ENCODE data around the gene COMMD7.
"Not testable (repeated sequence)": the region's sequence is repeated elsewhere in the genome, so short reads cannot be mapped to it uniquely, and the experiment has no call there.

Gene COMMD7

DNA sequence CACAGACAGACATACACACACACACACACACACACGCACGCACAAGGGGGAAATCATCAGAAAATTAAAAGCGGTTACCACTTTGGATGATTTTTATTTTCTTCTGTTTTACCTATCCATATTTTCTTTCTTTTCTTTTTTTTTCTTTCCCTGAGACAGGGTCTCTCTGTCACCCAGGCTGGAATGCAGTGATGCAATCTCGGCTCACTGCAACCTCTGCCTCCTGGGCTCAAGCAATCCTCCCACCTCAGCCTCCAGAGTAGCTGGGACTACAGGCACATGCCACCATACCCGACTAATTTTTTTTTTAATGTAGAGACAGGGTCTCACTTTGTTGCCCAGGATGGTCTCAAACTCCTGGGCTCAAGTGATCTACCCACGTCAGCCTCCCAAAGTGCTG is 14.8 kb downstream of the COMMD7 start:
- DNase-seq, result not testable (repeated sequence)

DNA sequence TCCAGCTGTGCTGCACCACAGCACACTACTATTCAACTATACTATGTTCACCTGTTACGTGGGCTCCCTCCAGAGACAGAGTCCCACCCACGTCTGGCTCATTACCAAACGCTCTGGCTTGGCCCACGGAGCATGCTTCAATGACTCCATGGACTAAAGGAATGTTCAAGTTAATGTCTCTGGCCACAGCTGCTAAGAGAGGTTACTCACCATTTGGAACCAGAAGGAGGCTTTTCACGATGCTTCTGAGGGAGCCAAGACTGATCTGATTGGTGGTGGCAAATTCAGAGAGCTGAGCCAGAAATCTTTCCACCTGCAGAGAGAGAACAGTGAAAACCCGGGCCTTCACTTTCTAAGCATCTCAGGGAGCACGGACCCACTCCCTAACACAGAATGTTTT is 15.6 kb downstream of the COMMD7 start:
- no peak for DNase-seq

DNA sequence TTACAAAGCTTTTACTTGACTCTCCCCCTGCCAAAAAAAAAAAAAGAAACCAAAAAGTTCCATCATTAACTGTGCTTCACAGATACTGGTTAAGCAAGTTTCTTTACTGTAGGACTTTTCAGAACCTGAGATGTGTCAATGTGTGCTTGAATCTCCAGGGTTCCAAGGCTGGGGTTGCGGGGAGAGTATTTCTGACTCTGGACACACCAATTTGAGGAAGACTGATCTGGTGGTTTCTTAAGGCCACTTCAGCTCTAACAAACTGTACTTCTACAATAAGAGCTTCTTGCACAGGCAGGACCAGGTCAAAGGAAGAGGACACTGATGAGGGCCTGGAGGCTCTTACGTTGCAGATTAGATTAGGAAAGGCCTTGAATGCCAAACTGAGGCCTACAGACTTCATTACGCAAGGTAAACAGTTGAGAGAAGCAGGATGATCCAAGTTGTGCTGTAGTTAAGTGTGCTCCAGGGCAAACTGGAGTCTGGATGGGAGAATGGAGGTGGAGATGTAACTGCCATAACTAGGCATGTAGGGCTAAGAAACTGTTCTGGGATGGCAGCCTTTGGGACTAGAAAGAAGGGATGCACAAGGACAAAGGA is 24.4 kb downstream of the COMMD7 start:
- DNase-seq, result no peak

DNA sequence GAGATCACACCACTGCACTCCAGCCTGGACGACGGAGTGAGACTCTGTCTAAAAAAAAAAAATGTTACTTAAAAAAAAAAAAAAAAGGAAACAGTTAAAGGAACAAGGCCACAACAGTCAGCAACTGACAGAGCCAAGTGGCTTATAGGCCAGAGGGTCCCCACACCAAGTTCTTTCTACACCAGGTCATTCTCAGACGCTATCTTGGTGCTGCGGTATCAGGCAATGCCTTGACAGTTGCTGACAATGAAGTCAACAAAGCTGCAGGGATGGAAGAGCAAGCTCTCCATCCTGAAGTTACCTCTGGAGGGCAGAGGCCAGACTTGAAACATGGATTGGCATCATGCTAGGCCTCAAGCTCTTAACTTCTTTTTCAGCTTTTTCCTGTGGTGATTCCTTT is 31.9 kb downstream of the COMMD7 start:
- DNase-seq, result no peak

DNA sequence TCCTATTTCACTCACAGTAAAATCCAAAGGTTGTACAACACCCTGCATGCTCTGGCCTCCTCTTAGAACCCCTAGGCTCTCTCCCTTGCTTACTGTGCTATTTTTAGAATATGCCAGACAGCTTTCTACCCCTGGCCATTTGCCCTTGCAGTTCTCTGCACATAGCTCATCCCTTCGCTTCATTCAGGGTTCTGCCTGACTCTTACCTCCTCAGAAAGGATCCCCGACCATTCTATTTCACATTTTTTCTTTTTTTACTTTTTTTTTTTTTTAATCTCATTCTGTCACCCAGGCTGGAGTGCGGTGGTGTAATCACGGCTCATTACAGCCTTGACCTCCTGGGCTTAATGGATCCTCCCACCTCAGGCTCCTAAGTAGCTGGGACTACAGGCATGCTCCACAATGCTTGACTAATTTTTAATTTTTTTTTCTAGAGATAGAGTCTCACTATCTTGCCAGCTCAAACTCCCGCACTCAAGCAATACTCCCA is 33.6 kb downstream of the COMMD7 start:
- no peak for DNase-seq

DNA sequence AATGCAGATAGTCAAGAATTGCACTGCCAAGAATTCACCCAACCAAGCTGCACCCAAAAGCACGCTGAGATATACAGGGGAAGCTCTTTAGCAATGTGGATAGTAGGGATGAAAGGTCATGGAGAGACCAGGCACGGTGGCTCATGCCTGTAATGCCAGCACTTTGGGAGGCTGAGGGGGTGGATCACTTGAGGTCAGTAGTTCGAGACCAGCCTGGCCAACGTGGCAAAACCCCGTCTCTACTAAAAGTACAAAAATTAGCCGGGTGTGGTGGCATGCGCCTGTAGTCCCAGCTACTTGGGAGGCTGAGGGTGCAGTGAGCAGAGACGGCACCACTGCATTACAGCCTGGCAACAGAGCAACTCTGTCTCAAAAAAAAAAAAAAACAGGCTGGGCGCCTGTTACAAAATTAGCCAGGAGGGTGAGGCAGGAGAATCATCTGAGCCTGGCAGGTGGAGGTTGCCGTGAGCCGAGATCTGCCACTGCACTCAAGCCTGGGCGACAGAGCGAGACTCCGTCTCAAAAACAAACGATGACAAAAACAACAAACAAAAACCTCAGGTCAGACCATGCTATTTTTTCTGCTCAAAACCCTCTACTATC is 34.1 kb downstream of the COMMD7 start:
- DNase-seq, result not testable (repeated sequence)

DNA sequence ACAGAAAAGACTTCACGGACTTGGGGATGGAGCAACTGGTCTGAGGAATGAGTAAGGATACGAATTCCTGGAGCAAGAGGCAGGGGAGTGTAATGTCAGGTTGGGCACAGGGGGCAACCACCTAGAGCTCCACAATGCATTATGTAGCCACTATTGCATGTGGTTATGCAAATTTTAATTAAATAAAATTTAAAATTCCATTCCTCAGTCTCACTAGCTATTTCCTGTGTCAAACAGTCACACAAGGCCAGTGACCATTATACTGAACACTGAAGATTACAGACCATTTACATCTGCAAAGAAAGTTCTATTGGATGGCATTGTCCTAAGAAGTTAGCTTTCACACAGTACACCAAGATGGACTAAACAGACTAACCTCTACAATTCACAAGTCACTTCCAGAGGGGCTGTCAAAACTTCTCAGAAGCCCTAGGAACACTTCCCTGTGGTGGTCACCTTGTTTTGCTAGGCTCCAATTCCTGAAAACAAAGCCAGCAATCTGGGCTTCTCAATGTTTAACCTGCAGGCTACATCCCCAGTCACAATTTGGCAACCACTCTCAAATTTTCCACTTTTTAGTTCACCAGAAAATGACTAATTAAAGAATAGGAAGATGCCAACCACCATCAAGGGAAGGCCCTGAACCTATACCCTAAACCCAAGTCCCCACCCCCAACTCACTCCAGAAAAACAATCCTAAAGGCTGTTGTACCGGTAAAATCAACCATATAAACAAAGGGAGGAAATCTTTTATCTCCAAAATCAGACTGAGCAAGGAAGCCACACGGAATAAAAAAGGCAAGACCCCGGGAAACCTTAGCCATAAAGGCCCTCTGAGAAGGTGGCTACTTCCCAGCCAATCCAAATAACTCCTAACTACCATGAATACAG is 35.3 kb downstream of the COMMD7 start:
- no peak for DNase-seq

DNA sequence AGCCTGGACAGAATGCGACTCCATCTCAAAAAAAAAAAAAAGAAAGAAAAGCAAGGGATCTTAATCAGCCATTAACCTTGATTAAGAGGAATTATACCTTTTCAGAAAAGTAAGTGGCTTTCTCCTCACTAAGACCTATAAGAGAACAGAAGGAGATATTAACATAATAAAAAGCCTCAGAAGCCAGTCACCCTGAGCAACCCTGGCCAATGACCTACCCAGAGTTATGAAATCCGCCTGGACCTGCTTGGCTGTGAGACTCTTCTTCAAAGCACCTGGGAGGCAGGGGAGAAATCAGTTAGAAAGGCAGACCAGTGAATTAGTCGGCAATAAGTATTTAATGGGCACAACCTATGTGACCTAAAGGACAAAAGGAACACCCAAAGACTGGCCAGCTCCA is 36.8 kb downstream of the COMMD7 start:
- DNase-seq, result no peak

DNA sequence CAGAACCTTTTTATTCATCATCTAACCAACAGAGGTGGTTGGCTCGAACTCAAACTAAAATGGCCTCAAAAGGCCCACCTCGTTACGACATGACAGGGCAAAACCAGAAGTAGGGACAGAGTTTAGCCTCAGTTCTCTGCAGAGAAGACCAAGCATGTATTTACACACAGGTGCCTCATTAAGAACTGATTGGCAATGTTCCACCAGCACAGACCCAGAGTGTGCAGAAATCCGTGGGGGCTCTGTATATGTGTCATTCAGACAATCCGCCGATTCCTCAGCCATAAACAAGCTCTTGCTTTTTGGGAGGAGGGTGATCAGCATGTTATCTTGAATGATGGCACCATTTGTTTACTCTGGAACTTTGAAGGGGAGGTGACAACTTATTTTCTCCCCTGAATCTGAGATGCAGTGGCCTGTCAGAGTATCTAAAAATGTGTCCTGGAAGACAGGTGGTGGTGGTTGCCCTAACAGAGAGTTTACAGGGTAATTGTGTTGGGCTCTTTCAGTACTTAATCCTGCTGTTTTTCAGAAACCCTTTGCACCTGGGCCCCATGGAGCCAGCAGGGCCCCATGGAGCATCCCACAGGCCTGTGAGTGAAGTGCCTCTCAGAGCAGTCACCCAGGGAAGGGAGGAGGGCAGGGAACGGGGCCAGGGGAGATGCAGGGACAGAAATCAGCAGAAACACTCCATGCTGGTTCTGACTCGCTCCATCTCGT is 40.4 kb downstream of the COMMD7 start:
- DNase-seq, result no peak

DNA sequence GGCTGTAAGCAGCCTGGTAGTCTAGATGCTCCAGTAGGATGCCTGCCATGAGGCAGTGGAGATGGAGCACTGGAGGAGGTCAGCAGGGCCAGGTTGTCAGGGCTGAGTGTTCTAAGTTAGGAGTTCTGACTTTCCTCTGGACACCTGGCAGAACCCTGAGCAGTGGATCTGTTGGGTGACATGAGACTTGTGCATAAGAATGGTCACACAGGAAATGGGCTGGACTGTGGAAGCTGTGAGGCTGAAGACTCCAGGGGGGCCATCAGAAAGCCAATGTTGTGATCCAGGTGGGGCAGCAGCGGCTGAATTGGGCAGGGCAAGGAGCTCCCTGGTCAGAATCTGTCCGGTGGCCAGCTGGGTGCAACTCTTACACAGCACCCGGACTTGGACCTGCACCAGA is 45.7 kb downstream of the COMMD7 start:
- no peak for DNase-seq

DNA sequence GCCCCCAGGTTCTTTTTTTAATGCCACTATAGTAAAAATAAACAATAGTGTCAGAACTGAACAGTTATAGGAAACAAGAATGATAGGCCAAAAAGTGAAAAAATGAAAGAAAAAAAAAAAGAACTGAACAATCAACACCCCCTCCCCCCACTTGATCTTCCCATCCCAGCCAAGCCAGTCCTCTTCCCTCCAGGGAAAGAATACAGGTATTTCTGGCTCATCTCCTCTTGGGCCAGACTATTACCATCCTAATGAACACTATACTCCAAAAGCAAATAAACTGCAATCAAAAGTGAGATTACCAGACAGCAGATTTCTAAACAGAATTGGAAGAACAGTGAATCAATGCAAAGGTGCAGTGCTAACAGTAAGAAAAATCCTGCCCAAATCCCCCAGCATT is 48.2 kb downstream of the COMMD7 start:
- no peak for DNase-seq

DNA sequence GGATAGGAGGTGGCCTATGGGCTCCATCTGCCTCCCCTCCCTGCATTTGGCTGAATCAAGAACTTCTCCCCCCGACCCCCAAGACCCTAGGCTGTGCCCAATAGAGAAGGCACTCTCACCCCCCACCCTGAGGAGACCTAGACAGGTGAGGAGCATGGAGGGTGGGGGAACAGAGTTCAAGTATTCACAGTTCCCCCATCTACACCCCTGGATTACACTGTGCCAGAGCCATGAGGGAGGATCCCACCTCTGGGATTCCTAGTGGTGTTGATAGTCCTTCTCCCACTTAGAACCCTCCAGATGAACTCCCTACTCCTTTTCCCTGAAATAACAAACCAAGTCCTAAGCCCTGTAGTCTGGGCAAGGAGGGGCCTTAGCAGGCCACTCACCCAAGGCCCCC is 54.3 kb downstream of the COMMD7 start:
- DNase-seq, result not testable (repeated sequence)

DNA sequence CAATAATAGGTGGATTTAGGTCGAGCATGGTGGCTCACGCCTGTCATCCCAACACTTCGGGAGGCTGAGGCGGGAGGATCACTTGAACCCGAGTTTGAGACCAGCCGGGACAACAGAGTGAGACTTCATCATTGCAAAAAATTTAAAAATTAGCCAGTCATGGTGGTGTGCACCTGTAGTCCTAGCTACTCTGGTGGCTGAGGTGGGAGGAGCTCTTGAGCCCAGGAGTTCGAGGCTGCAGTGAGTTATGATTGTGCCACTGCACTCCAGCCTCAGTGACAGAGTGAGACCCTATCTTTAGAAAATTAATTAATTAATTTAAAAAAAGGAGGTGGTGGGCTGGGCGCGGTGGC is 56.1 kb downstream of the COMMD7 start:
- no peak for DNase-seq

DNA sequence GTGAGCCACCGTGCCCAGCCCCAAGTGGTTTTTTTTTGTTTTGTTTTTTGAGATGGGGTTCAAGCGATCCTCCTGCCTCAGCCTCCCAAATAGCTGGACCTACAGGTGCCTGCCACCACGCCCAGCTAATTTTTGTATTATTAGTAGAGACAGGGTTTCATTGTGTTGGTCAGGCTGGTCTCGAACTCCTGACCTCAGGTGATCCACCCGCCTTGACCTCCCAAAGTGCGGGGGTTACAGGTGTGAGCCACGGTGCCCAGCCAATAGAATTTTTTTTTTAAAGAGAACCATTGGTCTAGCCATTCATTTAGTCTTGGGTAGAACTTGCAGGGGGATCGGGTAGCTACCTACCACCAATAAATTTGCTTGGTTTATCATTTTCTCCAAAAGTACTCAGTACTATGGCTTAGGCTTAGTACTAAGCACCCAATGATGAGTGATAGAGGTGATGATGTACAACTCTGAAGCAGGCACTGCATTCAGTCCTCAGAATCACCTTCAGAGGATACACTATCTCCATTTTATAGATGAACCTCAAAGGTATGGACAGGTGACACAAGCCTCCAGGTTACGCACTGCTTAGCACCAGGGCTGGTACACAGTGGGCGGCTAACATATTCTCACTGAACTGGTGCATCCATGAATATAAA is 56.6 kb downstream of the COMMD7 start:
- no peak for DNase-seq

DNA sequence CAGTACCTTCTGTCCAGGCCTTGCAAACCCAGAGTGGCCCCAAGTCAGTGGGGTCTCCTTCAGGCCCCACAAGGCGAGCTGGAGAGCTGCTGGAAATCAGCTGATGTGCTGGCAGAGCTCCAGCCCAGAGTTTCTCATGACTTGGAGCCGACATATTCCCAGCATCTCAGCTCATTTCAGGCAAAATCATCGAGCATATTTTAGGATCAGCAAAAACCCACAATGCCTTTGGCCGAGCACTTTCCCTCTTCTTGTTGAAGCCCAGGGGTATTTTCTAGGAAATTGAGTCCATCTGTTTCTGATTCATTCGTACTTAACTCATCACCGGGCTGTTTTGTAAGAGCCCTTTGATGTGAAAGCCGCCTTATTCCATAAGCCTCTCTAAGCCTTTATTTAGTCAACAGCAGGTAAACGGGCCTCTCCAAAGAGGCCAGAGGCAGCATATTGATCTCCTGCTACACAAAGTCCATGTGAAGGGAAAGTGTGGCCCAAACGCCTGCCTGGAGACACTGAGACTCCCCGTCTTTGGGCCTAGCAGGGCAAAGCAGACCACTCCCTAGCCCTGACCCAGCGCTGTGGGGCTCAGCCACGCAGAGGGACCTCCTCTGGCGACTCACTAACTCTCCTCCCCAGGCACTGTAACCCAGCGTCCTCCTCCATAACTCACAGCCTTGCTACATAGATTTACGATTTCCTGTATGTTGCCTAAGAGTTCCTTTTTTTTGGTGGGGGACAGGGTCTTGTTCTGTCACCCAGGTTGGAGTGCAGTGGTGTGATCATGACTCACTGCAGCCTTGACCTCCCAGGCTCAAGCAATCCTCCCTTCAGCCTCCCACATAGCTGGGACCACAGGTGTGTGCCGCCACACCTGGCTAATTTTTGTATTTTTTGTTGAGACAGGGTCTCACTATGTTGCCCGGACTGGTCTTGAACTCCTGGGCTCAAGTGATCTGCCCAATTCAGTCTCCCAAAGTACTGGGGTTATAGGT is 57.4 kb downstream of the COMMD7 start:
- no peak for DNase-seq

DNA sequence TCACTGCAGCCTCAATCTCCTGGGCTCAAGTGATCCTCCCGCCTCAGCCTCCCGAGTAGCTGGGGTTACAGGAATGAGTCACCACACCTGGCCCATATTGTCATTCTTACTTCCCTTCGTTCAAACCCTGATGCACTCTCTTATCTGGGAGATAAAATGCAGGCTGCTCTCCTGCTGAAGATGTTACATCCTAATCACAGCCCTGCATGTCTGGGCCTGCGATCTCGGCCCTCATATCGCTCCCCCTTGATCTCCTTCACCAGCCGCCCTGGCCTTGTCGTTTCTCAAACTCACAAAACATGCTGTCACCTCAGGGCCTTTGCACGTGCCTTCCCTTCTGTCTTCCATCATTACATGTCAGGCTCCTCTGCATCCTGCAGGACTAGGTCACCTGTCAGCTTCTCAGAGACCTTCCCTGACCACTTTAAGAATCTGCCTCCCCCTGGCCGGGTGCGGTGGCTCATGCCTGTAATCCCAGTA is 60.7 kb downstream of the COMMD7 start:
- no peak for DNase-seq

DNA sequence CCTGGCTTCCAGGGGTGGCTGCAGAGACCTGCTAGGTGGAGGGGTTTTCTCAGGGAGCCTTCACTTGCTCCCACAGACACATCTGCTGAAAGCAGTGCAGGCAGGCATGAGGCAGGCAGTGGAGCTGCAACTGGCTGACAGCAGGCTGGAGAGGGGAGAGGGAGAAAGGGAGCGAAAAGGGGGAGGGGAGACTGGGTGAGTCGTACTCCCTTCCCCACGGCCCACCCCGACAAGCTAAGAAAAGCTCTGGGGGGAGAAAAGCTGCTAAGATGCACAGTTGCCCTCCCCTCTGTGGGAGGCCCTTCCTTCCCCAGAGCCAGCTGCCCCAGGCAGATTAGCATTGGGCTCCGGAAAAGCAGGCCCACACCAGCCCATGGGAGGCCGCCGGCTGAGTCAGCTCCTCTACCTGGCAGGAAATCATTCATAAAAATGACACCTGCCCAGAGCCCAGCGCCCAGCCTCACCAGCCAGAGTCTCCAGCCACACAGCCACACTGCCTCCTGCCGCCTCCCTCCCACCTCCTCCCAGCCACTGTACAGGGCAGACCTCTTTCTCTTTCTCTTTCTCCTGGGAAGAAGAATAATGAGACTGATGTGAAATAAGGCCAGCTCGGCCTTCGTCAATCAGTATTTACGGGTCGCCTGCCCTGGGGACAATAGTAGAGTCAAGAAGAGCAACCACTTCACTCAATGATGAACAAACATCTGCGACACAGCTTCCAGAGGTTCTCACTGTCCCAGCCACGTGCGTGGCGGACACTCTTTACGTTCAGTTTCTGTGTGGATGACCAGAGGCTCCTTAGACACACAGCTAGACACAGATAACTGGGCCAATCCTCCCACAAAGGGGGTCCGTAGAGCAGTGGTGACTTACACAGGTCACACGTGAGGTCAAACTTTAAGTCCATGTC is 61.8 kb downstream of the COMMD7 start:
- no peak for DNase-seq

DNA sequence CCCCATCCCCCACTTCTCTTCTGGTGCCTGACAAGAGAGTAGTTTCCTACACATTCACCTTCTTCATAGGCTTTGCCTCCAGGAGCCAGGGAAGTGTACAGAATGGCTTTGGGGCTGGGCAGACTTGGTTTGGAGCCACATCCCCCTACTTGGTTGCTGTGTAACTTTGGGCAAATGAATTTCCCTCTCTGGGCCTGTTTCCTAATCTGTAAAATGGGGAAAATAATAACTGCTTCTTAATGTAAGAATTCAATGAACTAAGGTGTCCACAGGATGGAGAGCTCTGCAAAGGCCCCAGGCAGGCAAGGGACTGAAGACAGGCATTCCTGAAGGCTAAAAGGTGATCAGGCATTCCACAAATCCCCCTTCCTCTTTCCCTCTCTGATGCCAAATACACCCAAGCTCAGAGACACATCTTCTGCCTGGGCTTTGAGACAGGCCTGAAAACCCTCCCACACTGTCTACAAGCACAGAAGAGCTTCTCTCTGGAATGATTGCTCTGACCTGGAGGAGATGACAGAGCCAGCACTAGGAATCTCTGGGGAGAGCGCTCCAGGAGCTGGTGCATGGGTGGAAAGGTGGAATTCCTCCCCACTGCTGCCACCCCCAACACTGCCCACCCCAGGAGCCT is 62.6 kb downstream of the COMMD7 start:
- no peak for DNase-seq

DNA sequence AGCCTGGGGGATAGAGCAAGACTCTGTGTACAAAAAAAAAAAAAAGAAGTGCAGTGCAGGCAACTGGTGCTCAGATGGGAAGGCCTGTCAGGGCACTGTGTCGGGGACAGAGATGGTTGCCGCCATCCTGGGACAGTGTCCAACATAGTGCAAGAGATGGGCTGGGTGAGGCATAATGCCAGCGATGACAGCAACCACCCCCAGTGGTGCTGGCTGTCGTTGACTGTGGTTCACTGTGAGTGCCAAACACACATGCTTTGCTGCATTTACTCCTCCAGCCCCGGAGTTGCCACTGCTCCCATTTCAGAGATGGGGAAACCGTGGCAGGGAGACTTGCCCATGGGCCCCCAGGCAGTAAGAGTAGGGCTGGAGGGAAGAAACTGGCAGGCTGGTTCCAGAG is 64.3 kb downstream of the COMMD7 start:
- DNase-seq, result no peak
